Right cardiac atrium (tissue), 5 donors: ENCODE measurements around the gene IGF2BP1. TPM values are rescaled to one million over a fixed set of nuclear protein-coding genes. Genes with fewer than 3 reads are reported as not detected.

ENCODE experiments used
- ATAC-seq, 2 donors: fragments of 200-7000 bp; cut with Tn5 transposase; one replicate each; pipeline versions ENCODE4 v1.8.0 to v1.9.1; 2020; ENCODE audit warnings: moderate library complexity in 2 of 2, mild to moderate bottlenecking in 1 of 2
- DNase-seq, 3 donors: peaks; one replicate each; pipeline ENCODE4 v3.0.0-alpha.2; 2020
- H3K27ac ChIP-seq: one replicate; pipeline ENCODE4 v1.5.1; 2013; ENCODE audit warnings: mild to moderate bottlenecking, low read length, control low read depth, moderate library complexity
- H3K27me3 ChIP-seq: one replicate; pipeline ENCODE4 v1.6.1; 2013; ENCODE audit not compliant: control insufficient read depth, insufficient read depth
- H3K4me1 ChIP-seq: one replicate; pipeline ENCODE4 v1.6.1; 2013; ENCODE audit warnings: low read length; ENCODE audit not compliant: control insufficient read depth, insufficient read depth
- H3K4me3 ChIP-seq: one replicate; pipeline ENCODE4 v1.5.1; 2013; ENCODE audit warnings: low read length, control low read depth
- H3K9me3 ChIP-seq: one replicate; pipeline ENCODE4 v1.6.1; 2013; ENCODE audit warnings: low read length; ENCODE audit not compliant: control insufficient read depth
- WGBS: extraction: QIAGEN DNeasy Blood & Tissue Kit; methylation state at CpG from one replicate; pipeline ENCODE4 v1.1.7; 2013; 5-methylcytosine and 5-hydroxymethylcytosine counted together
- intact Hi-C, 4 donors: fragments of 100-400 bp; cut with DNase I; formaldehyde crosslinking; loops; one replicate each; pipeline versions ENCODE4 v1.11.0 to v1.14.0; 2022 to 2023
- polyA plus RNA-seq: library from polyadenylated mRNA; stranded (reverse); fragments of 200-250 nt; gene quantifications from one replicate; pipeline ENCODE4 v1.2.3, GENCODE V29; 2013
- total RNA-seq, 4 donors: library from RNA; stranded (reverse); fragmentation: NEBNext Ultra II Directional; extraction: Animal tissue kit (Norgen Biotek cat#: 25700); gene quantifications; one replicate each; pipeline ENCODE4 v1.2.1, GENCODE V29; 2021
- donor health status: healthy with polysubstance abuse.
- donor health status: DM: no; HTN: yes; CAD: no.
- donor health status: DM: no; HTN: no; CAD: no.
- donor health status: DM: no; HTN: yes; CAD: no; lungs with severe emphysema.
- donor health status: DM: yes; HTN: yes; CAD: no.

The IGF2BP1 gene
- total and polyA plus RNA-seq, 5 donors, result not detected

DNA sequence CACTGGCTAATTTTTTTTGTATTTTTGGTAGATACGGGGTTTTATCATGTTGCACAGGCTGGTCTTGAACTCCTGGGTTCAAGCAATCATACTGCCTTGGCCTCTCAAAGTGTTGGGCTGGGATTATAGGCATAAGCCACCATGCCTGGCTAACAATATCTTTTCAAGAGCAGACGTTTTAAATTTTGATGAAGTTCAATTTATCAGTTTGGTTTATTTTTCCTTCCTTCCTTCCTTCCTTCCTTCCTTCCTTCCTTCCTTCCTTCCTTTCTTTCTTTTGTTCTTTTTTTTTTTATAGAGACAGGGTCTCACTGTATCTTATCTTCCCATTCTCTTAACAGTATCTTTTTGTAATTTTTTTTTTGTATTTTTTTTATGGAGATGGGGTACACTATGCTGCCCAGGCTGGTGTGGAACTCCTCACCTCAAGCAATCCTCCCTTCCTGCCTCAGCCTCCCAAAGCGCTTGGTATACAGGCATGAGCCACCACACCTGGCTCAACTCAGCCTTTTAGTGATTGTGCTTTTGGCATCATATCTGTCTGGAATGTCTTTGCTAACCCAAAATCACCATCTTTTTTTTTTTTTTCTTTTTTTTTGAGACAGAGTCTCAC is 15.2 kb upstream of the IGF2BP1 start:
- H3K4me3 ChIP-seq, result no peak overlapping the region
- no peaks in the 10 kb centered on the region for H3K4me1 ChIP-seq
- H3K9me3 ChIP-seq, result no peaks in the 10 kb centered on the region
- H3K27ac ChIP-seq, result no peak overlapping the region
- ATAC-seq (no peak), DNase-seq (no peak)
- 72% methylated on average over 3 of the region's 3 CpGs for WGBS
- intact Hi-C loops, result no loop called here
- peaks cover 3% of the 10 kb centered on the region for H3K27me3 ChIP-seq

DNA sequence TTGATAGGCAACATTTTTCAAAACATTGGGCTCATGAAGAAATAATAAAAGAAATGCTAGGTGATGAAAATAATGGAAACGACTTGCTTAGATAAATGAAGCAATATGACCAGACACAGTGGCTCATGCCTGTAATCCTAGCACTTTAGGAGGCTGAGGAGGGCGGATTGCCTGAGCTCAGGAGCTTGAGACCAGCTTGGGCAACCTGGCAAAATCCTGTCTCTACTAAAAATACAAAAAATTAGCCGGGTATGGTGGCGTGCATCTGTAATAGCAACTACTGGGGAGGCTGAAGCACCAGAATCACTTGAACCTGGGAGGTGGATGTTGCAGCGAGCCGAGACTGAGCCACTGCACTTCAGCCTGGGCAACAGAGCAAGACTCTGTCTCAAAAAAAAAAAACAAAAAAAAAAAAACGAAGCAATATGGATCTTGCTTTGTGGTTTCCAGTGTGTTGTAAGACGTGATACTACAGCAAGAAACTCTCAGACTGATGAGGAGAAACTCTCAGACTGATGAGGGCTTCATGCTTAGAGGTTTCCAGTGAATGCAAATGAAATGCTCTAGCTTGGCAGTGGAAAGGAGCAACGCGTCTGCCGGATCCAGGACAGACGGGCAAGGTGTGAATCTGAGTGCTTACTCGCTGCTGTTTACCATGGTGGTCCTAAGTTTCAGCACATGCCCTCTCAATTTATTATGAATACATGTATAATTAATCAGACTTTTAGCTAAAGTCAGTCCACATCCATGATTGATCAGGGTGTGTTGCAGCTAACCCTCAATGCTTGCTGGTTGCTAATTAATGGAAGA is 11.5 kb upstream of the IGF2BP1 start:
- no peak for ATAC-seq
- Histone ChIP-seq H3K27me3 (peaks cover 6% of the 10 kb centered on the region), H3K4me3 (no peak overlapping the region), H3K9me3 (no peaks in the 10 kb centered on the region), H3K4me1 (no peaks in the 10 kb centered on the region), H3K27ac (no peak overlapping the region)
- intact Hi-C loops, result no loop called here
- 71% methylated on average over 13 of the region's 13 CpGs for WGBS
- no peak for DNase-seq

- intact Hi-C loops, result no loop called here
- Histone ChIP-seq H3K27ac (no peak overlapping the region), H3K4me1 (no peaks in the 10 kb centered on the region), H3K27me3 (peaks cover 8% of the 10 kb centered on the region), H3K9me3 (no peaks in the 10 kb centered on the region), H3K4me3 (no peak overlapping the region)
- ATAC-seq, result no peak
- WGBS, result 91% methylated on average over 4 of the region's 4 CpGs
- no peak for DNase-seq
These were observed 8.1 kb upstream of the IGF2BP1 start for GRCh38 chr17:48989100-48989499.

- Histone ChIP-seq H3K4me3 (no peak overlapping the region), H3K4me1 (no peaks in the 10 kb centered on the region), H3K27me3 (peaks cover 8% of the 10 kb centered on the region), H3K27ac (no peak overlapping the region), H3K9me3 (no peaks in the 10 kb centered on the region)
- ATAC-seq (no peak), DNase-seq (no peak)
- 26% methylated on average over 2 of the region's 2 CpGs for WGBS
- intact Hi-C loops, result no loop called here
These were observed 6.3 kb upstream of the IGF2BP1 start for GRCh38 chr17:48990882-48991357.

- 61% methylated on average over 2 of the region's 2 CpGs for WGBS
- intact Hi-C loops, result no loop called here
- H3K4me3 ChIP-seq, result no peak overlapping the region
- no peak overlapping the region for H3K27ac ChIP-seq
- H3K9me3 ChIP-seq, result no peaks in the 10 kb centered on the region
- DNase-seq (no peak), ATAC-seq (no peak)
- H3K4me1 ChIP-seq, result peaks cover under 1% of the 10 kb centered on the region
- H3K27me3 ChIP-seq, result peaks cover 5% of the 10 kb centered on the region
These were observed 4.7 kb upstream of the IGF2BP1 start for GRCh38 chr17:48992444-48992843.

- Histone ChIP-seq H3K27ac (no peak overlapping the region), H3K9me3 (no peaks in the 10 kb centered on the region), H3K4me3 (no peak overlapping the region), H3K4me1 (peaks cover 3% of the 10 kb centered on the region), H3K27me3 (peaks cover 2% of the 10 kb centered on the region)
- DNase-seq, result no peak
- ATAC-seq, result no peak
- intact Hi-C loops, result no loop called here
These were observed 3.9 kb upstream of the IGF2BP1 start for GRCh38 chr17:48993305-48993704.

- Histone ChIP-seq H3K4me3 (no peak overlapping the region), H3K4me1 (peaks cover 3% of the 10 kb centered on the region), H3K27ac (no peak overlapping the region), H3K9me3 (no peaks in the 10 kb centered on the region), H3K27me3 (peaks cover 2% of the 10 kb centered on the region)
- no peak for ATAC-seq
- DNase-seq, result no peak
- intact Hi-C loops, result no loop called here
These were observed 3.2 kb upstream of the IGF2BP1 start for GRCh38 chr17:48993951-48994350.

- H3K4me1 ChIP-seq, result peaks cover 3% of the 10 kb centered on the region
- no peak overlapping the region for H3K4me3 ChIP-seq
- H3K27ac ChIP-seq, result no peak overlapping the region
- H3K27me3 ChIP-seq, result peaks cover 2% of the 10 kb centered on the region
- H3K9me3 ChIP-seq, result no peaks in the 10 kb centered on the region
- intact Hi-C loops, result no loop called here
- 32% methylated on average over 3 of the region's 3 CpGs for WGBS
- DNase-seq (no peak), ATAC-seq (no peak)
These were observed 2.5 kb upstream of the IGF2BP1 start for GRCh38 chr17:48994549-48995303.

- 5% methylated on average over 46 of the region's 46 CpGs for WGBS
- DNase-seq (peak in 1 of 3 donors; percentile 40), ATAC-seq (no peak)
- intact Hi-C loops, result no loop called here
- Histone ChIP-seq H3K27me3 (peaks cover 5% of the 10 kb centered on the region), H3K4me3 (no peak overlapping the region), H3K9me3 (no peaks in the 10 kb centered on the region), H3K4me1 (peaks cover 3% of the 10 kb centered on the region), H3K27ac (no peak overlapping the region)
These were observed 1.7 kb upstream of the IGF2BP1 start for GRCh38 chr17:48995304-48995973.

GRCh38 chr17:48995974-48996721 is 1.0 kb upstream of the IGF2BP1 start:
- intact Hi-C loops, result no loop called here
- H3K4me3 ChIP-seq, result no peak overlapping the region
- H3K27ac ChIP-seq, result no peak overlapping the region
- H3K27me3 ChIP-seq, result peaks cover 5% of the 10 kb centered on the region
- WGBS, result 2% methylated on average over 65 of the region's 66 CpGs
- peaks cover 3% of the 10 kb centered on the region for H3K4me1 ChIP-seq
- H3K9me3 ChIP-seq, result no peaks in the 10 kb centered on the region
- peak in 1 of 3 donors; percentile 29 for DNase-seq
- ATAC-seq, result peak; percentile 16 to 21
